ENCODE data around the gene GSX2.

GRCh38 chr4:54100595-54101189 is 729 bp downstream of the GSX2 start:
- no peak for TF ChIP-seq CTCF (IDR thresholded peaks at IDR 0.05 in 8 of 11, conservative IDR thresholded peaks at IDR 0.05 in 3 of 11)
- no peak for TF ChIP-seq POLR2A (IDR thresholded peaks at IDR 0.05)
- no peak for TF ChIP-seq POLR2AphosphoS5 (IDR thresholded peaks at IDR 0.05)
